GM19324 (cell line): ENCODE measurements around the gene OR6C76.

Experiments
- ATAC-seq: cut with Tn5 transposase; IDR thresholded peaks from one replicate; pipeline ENCODE4 v1.9.1; 2021; ENCODE audit warnings: mild to moderate bottlenecking, moderate library complexity; ENCODE audit not compliant: unreplicated experiment, low FRiP score

Gene OR6C76

GRCh38 chr12:55467836-55468235 is 41.8 kb downstream of the OR6C76 start:
- ATAC-seq, result no peak

- no peak for ATAC-seq
Observed at GRCh38 chr12:55469291-55469690, 43.2 kb downstream of the OR6C76 start.

GRCh38 chr12:55470088-55470829 is 44.2 kb downstream of the OR6C76 start, which contains the start of gene OR6C70:
Gene OR6C70 (minus strand): TSS chr12:55470138. CDS start chr12:55470138, 0 bp downstream.
- no peak for ATAC-seq

GRCh38 chr12:55472264-55472663 is 46.2 kb downstream of the OR6C76 start:
- ATAC-seq, result no peak
